Psoas muscle (tissue), 8 donors: ENCODE results near the gene TBXT. TPM values are rescaled to one million over a fixed set of nuclear protein-coding genes. Genes with fewer than 3 reads are reported as not detected.

Experiments used
- ATAC-seq, 4 donors: fragments of 200-7000 bp; cut with Tn5 transposase; one replicate each; pipeline ENCODE4 v1.9.1; 2020; ENCODE audit warnings: moderate library complexity in 3 of 4, mild to moderate bottlenecking in 2 of 4
- DNase-seq, 2 donors: peaks; one replicate each; pipeline ENCODE4 v3.0.0-alpha.2; 2020
- H3K27ac ChIP-seq: fragments of 200-600 bp; one replicate; pipeline ENCODE4 v1.8.0; 2022
- H3K27me3 ChIP-seq, 3 donors: fragments of 200-600 bp in 1 of 3; one replicate each; pipeline versions ENCODE4 v1.6.1 to v1.8.0; 2013 to 2022; ENCODE audit warnings: low read length in 2 of 3, mild to moderate bottlenecking in 2 of 3, moderate library complexity in 1 of 3; ENCODE audit not compliant: insufficient read depth in 3 of 3
- H3K36me3 ChIP-seq, 2 donors: fragments of 200-600 bp in 1 of 2; one replicate each; pipeline versions ENCODE4 v1.6.1 to v1.8.0; 2013 to 2022; ENCODE audit warnings: low read depth in 1 of 2, mild to moderate bottlenecking in 1 of 2, moderate library complexity in 1 of 2; ENCODE audit not compliant: insufficient read depth in 1 of 2
- H3K4me1 ChIP-seq: fragments of 200-600 bp; one replicate; pipeline ENCODE4 v1.8.0; 2022
- H3K4me3 ChIP-seq: fragments of 200-600 bp; one replicate; pipeline ENCODE4 v1.8.0; 2022; ENCODE audit warnings: mild to moderate bottlenecking
- H3K9me3 ChIP-seq: fragments of 200-600 bp; one replicate; pipeline ENCODE4 v1.8.0; 2022
- WGBS, 3 donors: extraction: QIAGEN DNeasy Blood & Tissue Kit; methylation state at CpG; one replicate each; pipeline versions ENCODE4 v1.1.6 to v1.1.7; 2013; 5-methylcytosine and 5-hydroxymethylcytosine counted together
- intact Hi-C, 2 donors: fragments of 100-400 bp; cut with DNase I; formaldehyde crosslinking; loops; one replicate each; pipeline versions ENCODE4 v1.11.0 to v1.14.2; 2022
- polyA plus RNA-seq, 3 donors: library from polyadenylated mRNA; stranded (reverse); fragments of 200-250 nt; gene quantifications; one replicate each; pipeline ENCODE4 v1.2.3, GENCODE V29; 2013
- total RNA-seq, 4 donors: library from RNA; stranded (reverse); fragmentation: NEBNext Ultra II Directional in 2 of 4; extraction: Animal tissue kit (Norgen Biotek cat#: 25700) in 2 of 4; gene quantifications; one replicate each; pipeline versions ENCODE4 v1.2.1 to v1.2.4, GENCODE V29; 2021 to 2023
- TF ChIP-seq, protein P1 (sequence below): fragments of 200-600 bp; IDR thresholded peaks from one replicate; pipeline ENCODE4 v1.8.0; 2022; ENCODE audit warnings: antibody characterized with exemption
- donor health status: healthy with polysubstance abuse.
- donor health status: DM: no; HTN: no; CAD: no; lungs with moderate emphysema.
- donor health status: Bipolar disorder and iron deficiency.
- donor health status: healthy.
- donor health status: DM: yes; HTN: yes; CAD: no.
- donor health status: DM: no; HTN: no; CAD: no.
- donor health status: DM: no; HTN: no; CAD: no.
- donor health status: DM: yes; HTN: yes; CAD: no.

Gene TBXT
- total and polyA plus RNA-seq, 7 donors, result not detected

DNA sequence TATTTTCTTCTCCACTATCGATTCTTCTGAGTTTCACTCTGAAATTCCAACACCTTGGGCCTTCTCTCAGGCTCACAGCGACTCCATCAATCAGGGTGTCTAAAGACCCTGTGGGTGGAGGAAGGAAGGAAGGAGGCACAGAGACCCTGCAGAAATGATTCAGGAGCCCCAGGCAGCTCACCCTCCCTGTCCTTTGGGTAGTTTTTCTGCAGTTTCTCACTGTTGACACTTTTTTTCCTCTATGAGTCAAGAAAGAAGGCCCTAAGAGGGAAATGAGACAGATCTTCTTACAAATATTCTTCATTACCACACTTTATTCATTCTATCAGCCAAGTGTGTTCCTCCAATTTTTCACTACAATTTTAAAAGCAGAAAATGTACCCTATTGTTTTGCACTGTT, 34.2 kb upstream of the TBXT start:
- ATAC-seq (no peak), DNase-seq (no peak)
- Histone ChIP-seq H3K36me3 (no peaks in the 10 kb centered on the region), H3K4me3 (no peak overlapping the region), H3K9me3 (no peaks in the 10 kb centered on the region), H3K27me3 (peaks cover 0 to 5% (median 0%) of the 10 kb centered on the region in 3 donors), H3K4me1 (no peaks in the 10 kb centered on the region), H3K27ac (no peak overlapping the region)
- intact Hi-C loops, result no loop called here
- 60 to 76% (median 67%) methylated on average over 2 of the region's 2 CpGs for WGBS, 3 donors
- TF ChIP-seq, protein P1, sequence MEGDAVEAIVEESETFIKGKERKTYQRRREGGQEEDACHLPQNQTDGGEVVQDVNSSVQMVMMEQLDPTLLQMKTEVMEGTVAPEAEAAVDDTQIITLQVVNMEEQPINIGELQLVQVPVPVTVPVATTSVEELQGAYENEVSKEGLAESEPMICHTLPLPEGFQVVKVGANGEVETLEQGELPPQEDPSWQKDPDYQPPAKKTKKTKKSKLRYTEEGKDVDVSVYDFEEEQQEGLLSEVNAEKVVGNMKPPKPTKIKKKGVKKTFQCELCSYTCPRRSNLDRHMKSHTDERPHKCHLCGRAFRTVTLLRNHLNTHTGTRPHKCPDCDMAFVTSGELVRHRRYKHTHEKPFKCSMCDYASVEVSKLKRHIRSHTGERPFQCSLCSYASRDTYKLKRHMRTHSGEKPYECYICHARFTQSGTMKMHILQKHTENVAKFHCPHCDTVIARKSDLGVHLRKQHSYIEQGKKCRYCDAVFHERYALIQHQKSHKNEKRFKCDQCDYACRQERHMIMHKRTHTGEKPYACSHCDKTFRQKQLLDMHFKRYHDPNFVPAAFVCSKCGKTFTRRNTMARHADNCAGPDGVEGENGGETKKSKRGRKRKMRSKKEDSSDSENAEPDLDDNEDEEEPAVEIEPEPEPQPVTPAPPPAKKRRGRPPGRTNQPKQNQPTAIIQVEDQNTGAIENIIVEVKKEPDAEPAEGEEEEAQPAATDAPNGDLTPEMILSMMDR, result no peak

DNA sequence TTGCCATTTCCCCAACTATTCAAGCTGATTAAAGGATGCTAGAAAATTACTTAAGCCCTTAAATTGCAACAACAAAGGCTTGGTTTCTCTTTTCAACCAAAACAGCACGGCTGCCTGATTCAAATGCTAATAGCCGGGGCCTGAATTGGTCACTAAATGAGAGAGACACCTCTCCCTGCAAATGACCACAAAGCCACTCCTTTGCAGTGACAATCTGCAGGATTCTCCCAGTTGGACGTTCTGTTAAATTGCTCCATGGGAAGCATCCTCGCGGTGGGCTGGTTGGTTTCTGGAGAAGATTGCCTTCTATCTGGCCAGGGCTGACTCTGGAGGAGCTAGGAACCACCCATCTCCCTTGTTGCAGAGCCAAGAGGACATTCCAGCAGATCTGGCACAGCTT, 29.7 kb upstream of the TBXT start:
- WGBS, 3 donors, result 17 to 25% (median 18%) methylated on average over 5 of the region's 5 CpGs
- no peaks in the 10 kb centered on the region for H3K36me3 ChIP-seq
- no peak for ATAC-seq
- no peaks in the 10 kb centered on the region for H3K4me1 ChIP-seq
- intact Hi-C loops, result no loop called here
- H3K27ac ChIP-seq, result no peak overlapping the region
- H3K27me3 ChIP-seq, result no peaks in the 10 kb centered on the region
- H3K4me3 ChIP-seq, result no peak overlapping the region
- H3K9me3 ChIP-seq, result no peaks in the 10 kb centered on the region
- no peak for DNase-seq
- TF ChIP-seq, protein P1, result no peak

DNA sequence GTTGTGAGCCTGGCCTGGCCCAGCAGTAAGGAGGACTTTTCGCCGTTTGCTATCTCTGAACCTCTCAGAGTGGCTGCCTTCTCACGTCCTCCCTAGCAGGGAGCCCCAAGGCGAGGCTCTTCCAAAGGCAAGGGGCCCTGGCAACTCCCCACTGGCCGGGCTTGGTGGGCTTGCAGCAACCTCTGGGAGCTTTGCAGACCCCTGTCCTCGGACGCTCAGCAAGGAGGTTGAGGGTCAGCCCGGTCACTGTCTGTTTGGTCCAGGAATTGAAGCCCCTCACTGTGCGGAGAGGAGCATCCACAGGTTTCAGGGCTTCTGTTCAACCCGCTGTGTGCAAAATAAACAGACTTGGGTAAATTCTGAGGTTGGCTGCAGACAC, 28.2 kb upstream of the TBXT start:
- Histone ChIP-seq H3K4me3 (no peak overlapping the region), H3K36me3 (no peaks in the 10 kb centered on the region), H3K27me3 (no peaks in the 10 kb centered on the region), H3K27ac (no peak overlapping the region), H3K4me1 (no peaks in the 10 kb centered on the region), H3K9me3 (no peaks in the 10 kb centered on the region)
- TF ChIP-seq, protein P1, result no peak
- intact Hi-C loops, result no loop called here
- WGBS, 3 donors, result 65 to 74% (median 72%) methylated on average over 10 of the region's 10 CpGs
- ATAC-seq (no peak), DNase-seq (no peak)

DNA sequence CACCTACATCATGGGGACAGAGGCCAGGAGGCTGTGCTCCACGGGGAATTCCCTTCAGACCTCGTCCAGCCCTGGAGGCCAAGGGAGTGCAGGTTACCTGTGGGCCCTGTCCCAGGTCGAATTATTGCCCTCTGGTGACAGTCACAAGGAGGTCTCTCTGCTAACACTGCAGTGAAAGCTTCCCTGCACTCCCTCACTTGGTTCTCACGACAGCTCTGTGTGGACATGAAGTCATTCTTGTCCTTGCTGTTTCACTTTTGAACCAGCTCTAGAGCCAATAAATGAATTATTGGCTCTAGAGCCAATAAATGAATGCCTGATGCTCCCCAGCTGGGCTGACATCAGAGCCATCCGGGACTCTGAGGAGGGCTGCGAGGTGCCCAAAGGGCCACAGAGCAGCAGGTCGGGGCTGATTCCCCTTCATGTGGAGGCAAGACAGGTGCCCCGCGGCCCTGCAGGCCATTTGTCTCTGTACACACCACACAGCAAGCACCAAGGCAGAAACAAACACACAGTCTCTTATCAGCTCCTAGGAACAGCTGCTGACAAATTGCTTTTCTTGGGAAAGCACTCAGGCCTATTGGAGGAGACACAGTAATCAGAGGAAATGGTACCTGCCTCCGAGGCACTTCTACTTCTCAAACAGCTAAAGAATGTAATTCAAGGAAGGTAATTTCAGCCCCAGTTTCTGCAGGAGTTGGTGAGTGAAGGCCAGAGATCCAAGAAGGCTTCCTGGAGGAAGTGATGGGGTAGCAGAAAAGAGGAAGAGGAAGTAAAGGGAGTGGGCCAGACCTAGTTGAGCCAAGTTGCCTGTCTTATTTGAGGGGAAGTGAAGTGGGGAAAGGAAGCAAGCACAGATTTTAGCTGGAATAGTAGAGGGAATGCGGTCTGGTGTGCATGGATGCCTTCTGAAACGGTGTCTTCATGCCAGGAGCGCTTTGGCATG, 27.5 kb upstream of the TBXT start:
- WGBS, 3 donors, result 34 to 38% (median 37%) methylated on average over 13 of the region's 13 CpGs
- Histone ChIP-seq H3K9me3 (no peaks in the 10 kb centered on the region), H3K36me3 (no peaks in the 10 kb centered on the region), H3K27me3 (no peaks in the 10 kb centered on the region), H3K4me3 (no peak overlapping the region), H3K27ac (no peak overlapping the region), H3K4me1 (no peaks in the 10 kb centered on the region)
- TF ChIP-seq, protein P1, result no peak
- DNase-seq, result no peak
- no peak for ATAC-seq
- intact Hi-C loops, result no loop called here

DNA sequence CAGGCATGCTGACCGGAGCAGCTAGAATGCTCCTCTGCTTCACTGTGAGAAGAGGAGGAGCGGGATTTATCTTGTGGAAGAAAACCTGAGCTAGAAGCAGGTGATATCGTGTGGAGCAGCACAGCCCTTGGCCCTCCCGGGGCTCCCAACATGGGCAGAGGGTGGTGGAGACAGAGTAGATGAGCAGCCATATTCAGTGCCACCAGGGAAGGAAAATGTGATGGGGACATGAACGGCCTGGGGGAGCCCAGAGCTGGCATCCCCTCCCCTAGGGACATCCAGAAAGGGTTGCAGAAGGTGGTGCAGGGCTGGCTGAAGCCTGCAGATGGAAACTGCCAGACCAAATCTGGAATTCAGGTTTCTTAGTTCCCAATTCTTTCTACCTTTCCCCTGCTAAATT, 24.9 kb upstream of the TBXT start:
- no peaks in the 10 kb centered on the region for H3K36me3 ChIP-seq
- intact Hi-C loops, result no loop called here
- no peak overlapping the region for H3K27ac ChIP-seq
- WGBS, 3 donors, result 71 to 81% (median 80%) methylated on average over 5 of the region's 5 CpGs
- no peaks in the 10 kb centered on the region for H3K27me3 ChIP-seq
- no peak overlapping the region for H3K4me3 ChIP-seq
- DNase-seq (no peak), ATAC-seq (no peak)
- TF ChIP-seq, protein P1, result no peak
- H3K4me1 ChIP-seq, result no peaks in the 10 kb centered on the region
- H3K9me3 ChIP-seq, result no peaks in the 10 kb centered on the region
